Type B pancreatic cell (in vitro differentiated cells): ENCODE measurements around the gene SMIM24. TPM values are rescaled to one million over a fixed set of nuclear protein-coding genes. Genes with fewer than 3 reads are reported as not detected.

Experiments used
- DNase-seq: peaks from one replicate; pipeline ENCODE4 v3.0.0; 2021; ENCODE audit warnings: mixed read lengths; ENCODE audit not compliant: unreplicated experiment; ENCODE audit errors: extremely low spot score
- H3K27ac Mint-ChIP-seq: 2 replicates; pipeline ENCODE4 v1.8.0; 2021; ENCODE audit warnings: mild to moderate bottlenecking, mixed read lengths
- H3K27me3 Mint-ChIP-seq: 2 replicates; pipeline ENCODE4 v1.8.0; 2021; ENCODE audit warnings: mixed read lengths
- H3K36me3 Mint-ChIP-seq: 2 replicates; pipeline ENCODE4 v1.8.0; 2021; ENCODE audit warnings: mixed read lengths
- H3K4me1 Mint-ChIP-seq: one replicate; pipeline ENCODE4 v1.8.0; 2021; ENCODE audit warnings: mixed read lengths; ENCODE audit not compliant: unreplicated experiment
- H3K4me3 Mint-ChIP-seq: 2 replicates; pipeline ENCODE4 v1.8.0; 2021; ENCODE audit warnings: mild to moderate bottlenecking, mixed read lengths
- H3K9me3 Mint-ChIP-seq: 2 replicates; pipeline ENCODE4 v1.8.0; 2021; ENCODE audit warnings: mixed read lengths
- total RNA-seq: library from RNA; stranded (reverse); gene quantifications from 2 replicates; pipeline ENCODE4 v1.2.1, GENCODE V29; 2021; ENCODE audit warnings: low replicate concordance
- TF ChIP-seq, protein P1 (sequence below): fragments of 200-600 bp; sonication (generic); conservative IDR thresholded peaks from 2 replicates; pipeline ENCODE4 v1.5.0; 2021; ENCODE audit warnings: antibody characterized with exemption, mild to moderate bottlenecking

The SMIM24 gene
- total RNA-seq, 1 donor from 2014 or later = 7.0 TPM

DNA sequence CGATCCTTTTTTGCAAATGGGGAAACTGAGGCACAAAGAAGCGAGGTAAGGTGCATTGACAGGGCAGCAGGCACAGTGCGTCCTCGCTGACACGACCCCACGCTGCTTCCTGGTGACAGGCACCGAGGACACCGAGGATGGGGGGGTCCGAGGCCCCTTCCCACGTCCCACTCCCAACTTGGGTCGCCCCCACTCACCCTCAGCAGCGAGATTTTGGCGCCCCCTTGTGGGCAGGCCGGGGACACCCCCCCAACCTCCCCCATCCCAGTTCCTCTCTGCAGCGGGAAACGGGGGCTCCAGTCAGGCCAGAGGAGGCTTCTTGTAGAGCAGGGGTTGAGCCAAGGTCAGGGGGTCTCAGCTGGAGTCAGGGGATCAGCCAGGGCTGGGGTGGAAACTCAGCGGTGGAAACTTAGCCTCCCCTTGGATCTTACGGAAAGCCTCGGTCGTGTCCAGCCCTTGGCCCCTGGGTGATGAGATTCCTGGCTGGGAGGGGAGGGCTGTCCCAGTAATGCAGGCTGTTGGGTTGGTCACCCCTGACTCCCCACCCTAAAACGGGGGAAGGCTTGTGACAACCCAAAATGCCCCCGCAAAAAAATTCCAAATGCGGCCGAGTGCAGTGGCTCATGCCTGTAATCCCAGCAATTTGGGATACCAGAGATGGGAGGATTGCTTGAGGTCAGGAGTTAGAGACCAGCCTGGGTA is 8.2 kb downstream of the SMIM24 start:
- no peak for DNase-seq
- Mint-ChIP-seq H3K4me3 (no peak overlapping the region), H3K9me3 (no peaks in the 10 kb centered on the region), H3K27ac (no peak overlapping the region), H3K4me1 (no peaks in the 10 kb centered on the region), H3K27me3 (peaks cover 29% of the 10 kb centered on the region), H3K36me3 (no peaks in the 10 kb centered on the region)
- TF ChIP-seq, protein P1, sequence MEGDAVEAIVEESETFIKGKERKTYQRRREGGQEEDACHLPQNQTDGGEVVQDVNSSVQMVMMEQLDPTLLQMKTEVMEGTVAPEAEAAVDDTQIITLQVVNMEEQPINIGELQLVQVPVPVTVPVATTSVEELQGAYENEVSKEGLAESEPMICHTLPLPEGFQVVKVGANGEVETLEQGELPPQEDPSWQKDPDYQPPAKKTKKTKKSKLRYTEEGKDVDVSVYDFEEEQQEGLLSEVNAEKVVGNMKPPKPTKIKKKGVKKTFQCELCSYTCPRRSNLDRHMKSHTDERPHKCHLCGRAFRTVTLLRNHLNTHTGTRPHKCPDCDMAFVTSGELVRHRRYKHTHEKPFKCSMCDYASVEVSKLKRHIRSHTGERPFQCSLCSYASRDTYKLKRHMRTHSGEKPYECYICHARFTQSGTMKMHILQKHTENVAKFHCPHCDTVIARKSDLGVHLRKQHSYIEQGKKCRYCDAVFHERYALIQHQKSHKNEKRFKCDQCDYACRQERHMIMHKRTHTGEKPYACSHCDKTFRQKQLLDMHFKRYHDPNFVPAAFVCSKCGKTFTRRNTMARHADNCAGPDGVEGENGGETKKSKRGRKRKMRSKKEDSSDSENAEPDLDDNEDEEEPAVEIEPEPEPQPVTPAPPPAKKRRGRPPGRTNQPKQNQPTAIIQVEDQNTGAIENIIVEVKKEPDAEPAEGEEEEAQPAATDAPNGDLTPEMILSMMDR = peak; percentile 80

DNA sequence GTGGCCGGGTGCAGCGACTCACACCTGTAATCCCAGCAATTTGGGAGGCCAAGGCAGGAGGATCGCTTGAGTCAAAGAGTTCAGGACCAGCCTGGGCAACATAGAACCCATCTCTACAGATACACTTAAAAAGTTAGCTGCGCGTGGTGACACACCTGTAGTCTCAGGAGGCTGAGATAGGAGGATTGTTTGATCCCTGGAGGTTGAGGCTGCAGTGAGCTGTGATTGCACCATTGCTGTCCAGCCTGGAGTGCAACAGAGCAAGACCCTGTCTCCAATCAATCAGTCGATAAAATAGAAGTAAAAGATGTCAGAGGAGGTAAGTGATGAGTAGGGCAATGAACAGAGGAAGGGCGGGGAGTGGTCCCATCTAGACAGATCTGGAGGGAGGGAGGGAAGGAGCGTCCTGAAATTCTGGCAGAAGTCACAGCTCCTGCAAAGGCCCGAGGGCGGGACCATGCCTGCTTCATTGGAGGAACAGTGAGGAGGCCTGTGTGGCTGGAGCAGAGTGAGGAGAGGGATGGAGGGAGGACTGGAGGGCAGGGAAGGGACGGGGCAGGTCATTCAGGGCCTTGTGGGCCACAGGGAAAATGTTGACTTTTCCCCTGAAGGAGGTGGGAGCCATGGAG is 9.7 kb downstream of the SMIM24 start:
- peaks cover 40% of the 10 kb centered on the region for H3K27me3 Mint-ChIP-seq
- DNase-seq = no peak
- H3K27ac Mint-ChIP-seq = no peak overlapping the region
- no peaks in the 10 kb centered on the region for H3K9me3 Mint-ChIP-seq
- no peaks in the 10 kb centered on the region for H3K4me1 Mint-ChIP-seq
- no peaks in the 10 kb centered on the region for H3K36me3 Mint-ChIP-seq
- no peak overlapping the region for H3K4me3 Mint-ChIP-seq
- TF ChIP-seq, protein P1 = no peak

DNA sequence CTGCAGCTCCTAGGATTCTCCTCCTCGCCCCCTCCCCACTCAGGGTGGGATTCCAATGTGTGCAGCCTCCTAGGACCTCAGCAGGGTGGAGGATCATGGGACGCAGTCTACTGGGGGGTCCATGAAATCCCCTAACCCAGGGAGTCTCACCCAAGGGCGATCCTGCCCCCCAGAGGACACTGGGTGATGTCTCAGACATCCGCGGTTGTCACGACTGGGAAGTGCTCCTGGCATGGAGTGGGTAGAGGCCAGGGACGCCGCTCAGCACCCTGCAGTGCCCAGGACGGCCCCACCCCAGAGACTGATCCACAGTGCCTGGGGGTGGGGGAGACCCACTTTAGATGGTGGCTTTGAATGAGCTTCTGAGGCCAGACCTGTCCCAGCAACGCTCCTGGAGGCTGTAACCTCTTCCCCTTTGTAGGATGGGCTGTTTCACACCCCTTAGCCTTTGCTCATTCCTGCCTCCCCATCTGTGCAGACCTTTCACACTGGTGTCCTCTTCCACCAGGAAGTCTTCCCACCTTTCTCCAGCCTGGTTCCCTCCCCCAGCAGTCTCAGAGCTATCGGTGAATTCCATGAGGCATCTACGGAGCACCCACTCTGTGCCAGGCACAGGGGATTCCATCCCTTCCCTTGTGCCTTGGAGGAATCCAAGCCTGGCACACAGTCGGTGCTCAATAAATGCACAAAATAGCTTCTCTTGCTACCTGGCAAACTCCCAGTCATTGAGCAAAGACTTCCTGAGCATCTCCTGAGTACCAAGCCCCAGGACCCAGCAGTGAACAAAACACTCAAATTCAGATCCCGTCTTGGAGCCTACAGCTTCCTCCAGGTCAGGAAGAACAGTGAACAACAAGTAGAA is 10.5 kb downstream of the SMIM24 start:
- Mint-ChIP-seq H3K27ac (no peak overlapping the region), H3K9me3 (no peaks in the 10 kb centered on the region), H3K27me3 (peaks cover 47% of the 10 kb centered on the region), H3K4me1 (no peaks in the 10 kb centered on the region), H3K4me3 (no peak overlapping the region), H3K36me3 (no peaks in the 10 kb centered on the region)
- TF ChIP-seq, protein P1 = no peak
- DNase-seq = no peak

- no peak overlapping the region for H3K4me3 Mint-ChIP-seq
- H3K9me3 Mint-ChIP-seq = no peaks in the 10 kb centered on the region
- no peak for DNase-seq
- H3K4me1 Mint-ChIP-seq = no peaks in the 10 kb centered on the region
- peaks cover 46% of the 10 kb centered on the region for H3K27me3 Mint-ChIP-seq
- H3K27ac Mint-ChIP-seq = no peak overlapping the region
- TF ChIP-seq, protein P1 = no peak
- H3K36me3 Mint-ChIP-seq = no peaks in the 10 kb centered on the region
These were observed 12.1 kb downstream of the SMIM24 start for GRCh38 chr19:3468211-3468610.

- H3K27ac Mint-ChIP-seq = no peak overlapping the region
- no peaks in the 10 kb centered on the region for H3K9me3 Mint-ChIP-seq
- no peak overlapping the region for H3K4me3 Mint-ChIP-seq
- DNase-seq = no peak
- peaks cover 50% of the 10 kb centered on the region for H3K27me3 Mint-ChIP-seq
- peaks cover 4% of the 10 kb centered on the region for H3K4me1 Mint-ChIP-seq
- TF ChIP-seq, protein P1 = no peak
- peaks cover 3% of the 10 kb centered on the region for H3K36me3 Mint-ChIP-seq
These were observed 12.7 kb downstream of the SMIM24 start for GRCh38 chr19:3467437-3468198.
